ENCODE results near the gene TTC21A. TPM values are rescaled to one million over a fixed set of nuclear protein-coding genes. Genes with fewer than 3 reads are reported as not detected.

Gene TTC21A
- total RNA-seq, 2 donors from 2014 or later, result 9.0 to 23.2 TPM

GRCh38 chr3:39157359-39157758 is 49.9 kb downstream of the TTC21A start:
- Histone ChIP-seq H3K27me3 (replicated peaks; ENCODE audit: insufficient read depth) (no peaks in the 10 kb centered on the region), H3K4me3 (no peak overlapping the region), H3K4me1 (replicated peaks) (peaks cover 6% of the 10 kb centered on the region), H3K36me3 (no peaks in the 10 kb centered on the region), H3K27ac (no peak overlapping the region), H3K9me3 (no peaks in the 10 kb centered on the region)
- intact Hi-C loops (cut with DNase I), result no loop called here
- WGBS, result 92% methylated on average over 7 of the region's 7 CpGs
- no peak for TF ChIP-seq POLR2A (IDR thresholded peaks at IDR 0.05)
- no peak for TF ChIP-seq POLR2AphosphoS5 (IDR thresholded peaks at IDR 0.05)
- no peak for TF ChIP-seq CTCF (IDR thresholded peaks at IDR 0.05)
- no peak for DNase-seq (ENCODE audit: low spot score)

- no peaks in the 10 kb centered on the region for H3K27me3 ChIP-seq (replicated peaks; ENCODE audit: insufficient read depth)
- no peaks in the 10 kb centered on the region for H3K9me3 ChIP-seq
- intact Hi-C loops (cut with DNase I), result no loop called here
- H3K27ac ChIP-seq, result no peak overlapping the region
- no peaks in the 10 kb centered on the region for H3K36me3 ChIP-seq
- WGBS, result 62% methylated on average over 5 of the region's 5 CpGs
- no peak for TF ChIP-seq CTCF (IDR thresholded peaks at IDR 0.05)
- no peak for TF ChIP-seq POLR2AphosphoS5 (IDR thresholded peaks at IDR 0.05)
- no peak for TF ChIP-seq POLR2A (IDR thresholded peaks at IDR 0.05)
- H3K4me3 ChIP-seq, result no peak overlapping the region
- peaks cover 6% of the 10 kb centered on the region for H3K4me1 ChIP-seq (replicated peaks)
- DNase-seq (ENCODE audit: low spot score), result no peak
Measured at GRCh38 chr3:39158148-39158715, 50.8 kb downstream of the TTC21A start.

GRCh38 chr3:39164414-39164813 is 56.9 kb downstream of the TTC21A start:
- 91% methylated on average over 3 of the region's 3 CpGs for WGBS
- TF ChIP-seq CTCF (IDR thresholded peaks at IDR 0.05) (no peak), POLR2A (IDR thresholded peaks at IDR 0.05) (no peak), POLR2AphosphoS5 (IDR thresholded peaks at IDR 0.05) (no peak)

GRCh38 chr3:39165518-39165917 is 58.0 kb downstream of the TTC21A start:
- Histone ChIP-seq H3K4me1 (replicated peaks) (peaks cover 6% of the 10 kb centered on the region), H3K27ac (no peak overlapping the region), H3K9me3 (no peaks in the 10 kb centered on the region), H3K4me3 (no peak overlapping the region), H3K27me3 (replicated peaks; ENCODE audit: insufficient read depth) (no peaks in the 10 kb centered on the region), H3K36me3 (no peaks in the 10 kb centered on the region)
- DNase-seq (ENCODE audit: low spot score), result no peak
- 81% methylated on average over 1 of the region's 1 CpG for WGBS
- intact Hi-C loops (cut with DNase I), result no loop called here
- no peak for TF ChIP-seq POLR2AphosphoS5 (IDR thresholded peaks at IDR 0.05)
- no peak for TF ChIP-seq POLR2A (IDR thresholded peaks at IDR 0.05)
- TF ChIP-seq CTCF (IDR thresholded peaks at IDR 0.05), result no peak

More at GRCh38 chr3:39164414-39164813, 56.9 kb downstream of the TTC21A start:
- no peaks in the 10 kb centered on the region for H3K36me3 ChIP-seq
- intact Hi-C loops (cut with DNase I), result no loop called here
- peaks cover 6% of the 10 kb centered on the region for H3K4me1 ChIP-seq (replicated peaks)
- no peak for DNase-seq (ENCODE audit: low spot score)
- H3K27me3 ChIP-seq (replicated peaks; ENCODE audit: insufficient read depth), result no peaks in the 10 kb centered on the region
- no peaks in the 10 kb centered on the region for H3K9me3 ChIP-seq
- no peak overlapping the region for H3K27ac ChIP-seq
- no peak overlapping the region for H3K4me3 ChIP-seq

GRCh38 chr3:39166134-39166710 is 58.7 kb downstream of the TTC21A start:
- no peak for DNase-seq (ENCODE audit: low spot score)
- WGBS, result 59% methylated on average over 3 of the region's 3 CpGs
- H3K4me3 ChIP-seq, result no peak overlapping the region
- no peaks in the 10 kb centered on the region for H3K4me1 ChIP-seq (replicated peaks)
- TF ChIP-seq CTCF (IDR thresholded peaks at IDR 0.05) (no peak), POLR2A (IDR thresholded peaks at IDR 0.05) (no peak), POLR2AphosphoS5 (IDR thresholded peaks at IDR 0.05) (no peak)
- no peaks in the 10 kb centered on the region for H3K36me3 ChIP-seq
- H3K9me3 ChIP-seq, result no peaks in the 10 kb centered on the region
- intact Hi-C loops (cut with DNase I), result no loop called here
- H3K27ac ChIP-seq, result no peak overlapping the region
- H3K27me3 ChIP-seq (replicated peaks; ENCODE audit: insufficient read depth), result no peaks in the 10 kb centered on the region
